Measurements from ENCODE around the gene FGF5. TPM values are rescaled to one million over a fixed set of nuclear protein-coding genes. Genes with fewer than 3 reads are reported as not detected.

FGF5 gene
- total RNA-seq, 1 donor from 2014 or later: not detected

GRCh38 chr4:80252953-80253352 is 13.5 kb upstream of the FGF5 start:
- ATAC-seq (no peak), DNase-seq (ENCODE audit: low spot score) (no peak)

- no peak for DNase-seq (ENCODE audit: low spot score)
- ATAC-seq: no peak
These were observed 13.0 kb upstream of the FGF5 start for GRCh38 chr4:80253510-80253909.

DNA sequence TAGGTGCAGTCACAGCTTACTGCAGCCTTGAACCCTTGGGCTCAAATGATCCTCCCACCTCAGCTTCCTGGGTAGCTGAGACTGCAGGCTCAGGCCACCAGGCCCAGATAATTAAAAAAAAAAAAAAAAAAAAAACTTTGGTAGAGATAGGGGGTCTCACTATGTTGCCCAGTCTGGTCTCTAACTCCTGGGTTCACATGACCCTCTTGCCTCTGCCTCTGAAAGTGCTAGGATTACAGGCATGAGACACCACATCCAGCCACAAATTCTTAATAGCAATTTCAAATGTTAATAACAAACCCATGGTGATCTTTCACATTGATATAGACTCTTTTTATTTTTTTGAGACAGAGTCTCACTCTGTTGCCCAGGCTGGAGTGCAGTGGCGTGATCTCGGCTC is 12.3 kb upstream of the FGF5 start:
- ATAC-seq (no peak), DNase-seq (ENCODE audit: low spot score) (no peak)

DNA sequence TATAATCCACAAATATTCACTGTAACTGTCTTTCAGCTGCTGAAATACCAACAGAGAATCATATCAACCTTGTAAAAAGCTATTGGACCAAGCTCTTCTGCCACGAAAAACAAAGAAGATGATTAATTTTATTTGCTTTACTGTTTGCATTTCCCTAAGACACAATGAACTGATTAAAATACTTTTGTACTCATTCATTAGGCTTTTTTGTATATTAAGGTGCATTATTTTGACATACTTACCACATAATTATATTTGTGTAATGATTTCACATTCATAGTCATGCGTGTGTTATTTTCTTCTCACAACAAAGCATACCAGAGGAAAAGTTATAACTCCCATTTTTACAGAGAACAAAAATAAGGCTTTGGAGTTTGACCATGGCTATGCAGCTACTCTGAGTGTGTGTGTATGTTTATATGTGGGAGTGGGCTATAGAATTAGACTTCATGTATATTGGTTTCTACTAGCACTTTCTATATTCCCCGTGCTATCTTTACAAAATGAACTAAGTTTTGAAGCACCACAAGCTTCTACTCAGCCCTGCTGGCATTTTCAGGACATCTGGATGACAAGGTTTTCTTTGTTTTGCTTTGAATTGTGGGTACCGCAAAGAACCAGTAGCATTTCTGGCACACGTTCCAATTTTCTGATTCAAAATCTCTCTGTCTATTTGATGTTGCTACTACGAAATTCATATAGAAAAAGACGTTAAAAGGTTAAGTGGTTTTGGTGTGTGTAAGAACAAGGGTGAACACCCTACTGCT is 11.0 kb upstream of the FGF5 start:
- DNase-seq (ENCODE audit: low spot score) (no peak), ATAC-seq (no peak)

DNA sequence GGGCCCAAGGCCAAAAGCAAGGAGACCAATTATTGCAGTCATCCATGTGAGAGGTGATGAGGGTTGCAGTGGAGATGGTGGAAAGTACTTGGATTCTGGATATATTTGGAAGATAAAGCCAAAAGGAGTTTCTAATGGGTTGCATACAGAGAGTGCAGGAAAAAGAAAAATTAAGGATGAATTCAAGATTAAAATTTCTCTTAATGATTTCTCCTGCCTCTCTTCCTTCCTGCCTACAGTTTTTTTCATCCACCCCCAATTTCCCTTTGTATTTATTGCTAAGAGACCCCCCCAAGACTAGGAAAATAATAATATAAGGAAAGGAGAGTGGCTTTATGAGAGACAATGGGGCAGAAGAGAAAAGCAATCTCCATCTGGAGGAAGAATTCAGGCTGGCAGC is 8.6 kb upstream of the FGF5 start:
- DNase-seq (ENCODE audit: low spot score) (no peak), ATAC-seq (no peak)

DNA sequence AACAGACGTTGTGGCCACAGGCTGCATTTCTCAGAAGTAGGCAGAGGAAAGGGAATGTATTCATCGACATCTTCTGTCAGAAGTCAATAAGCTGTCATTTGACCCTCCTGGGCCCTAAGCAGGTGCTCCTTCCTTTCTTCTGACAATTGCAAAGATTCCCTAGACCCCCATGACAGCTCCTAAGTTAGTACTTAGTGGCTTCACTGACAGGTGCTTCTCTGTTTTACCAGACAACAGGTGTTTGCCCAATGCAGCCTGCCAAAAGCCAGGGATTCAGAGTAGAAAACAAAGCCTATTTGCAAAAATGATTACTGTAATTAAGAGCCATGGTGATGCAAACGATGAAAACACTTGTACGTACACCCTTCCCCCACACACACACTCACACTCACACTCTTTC is 7.5 kb upstream of the FGF5 start:
- ATAC-seq (no peak), DNase-seq (ENCODE audit: low spot score) (no peak)

- ATAC-seq: no peak
- no peak for DNase-seq (ENCODE audit: low spot score)
These were observed 6.6 kb upstream of the FGF5 start for GRCh38 chr4:80259817-80260216.

DNA sequence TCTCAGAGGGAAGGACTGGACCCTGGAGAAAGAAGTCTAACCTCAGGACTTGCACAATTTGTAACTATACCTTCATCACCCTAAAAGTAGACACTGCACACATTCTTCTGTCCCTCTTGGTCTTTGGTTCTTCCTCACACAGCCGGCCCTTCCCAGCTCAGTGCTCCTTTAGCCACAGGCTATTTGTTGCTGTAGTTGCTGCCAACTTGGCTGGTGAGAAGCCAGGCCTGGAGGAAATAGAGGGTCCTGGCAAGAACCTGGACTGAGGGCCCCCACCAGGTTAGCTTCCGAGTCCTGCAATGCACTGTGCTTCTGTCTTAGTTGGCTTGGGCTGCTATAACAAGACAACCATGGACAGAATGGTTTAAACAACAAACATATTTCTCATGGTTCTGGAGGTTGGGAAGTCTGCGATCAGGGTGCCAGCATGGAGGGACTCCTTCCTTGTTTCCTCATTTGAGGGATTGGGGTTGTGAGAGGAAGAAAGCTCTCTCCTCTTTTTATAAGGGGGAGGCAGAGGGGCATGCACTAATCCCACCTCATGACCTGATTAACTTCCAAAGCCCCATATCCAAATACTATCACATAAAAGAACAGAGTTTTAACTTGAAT is 4.4 kb upstream of the FGF5 start:
- DNase-seq (ENCODE audit: low spot score): no peak
- ATAC-seq: no peak

GRCh38 chr4:80263541-80264351 is 2.7 kb upstream of the FGF5 start:
- no peak for ATAC-seq
- no peak for DNase-seq (ENCODE audit: low spot score)

DNA sequence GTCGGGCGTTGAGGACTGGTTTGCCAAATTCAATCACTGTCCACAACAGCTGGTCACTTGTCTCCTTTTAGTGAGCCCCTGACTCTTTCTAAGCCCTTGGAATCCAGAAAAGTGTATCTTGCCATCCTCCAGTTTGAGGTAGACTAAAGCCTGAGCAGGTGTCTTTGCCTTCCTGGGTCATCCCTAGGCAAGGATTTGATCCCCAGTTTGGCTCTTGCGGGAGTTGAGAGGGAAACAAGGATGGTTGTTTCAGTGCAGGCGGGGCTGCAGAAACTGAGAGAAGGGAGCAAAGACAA is 2.2 kb upstream of the FGF5 start:
- ATAC-seq (no peak), DNase-seq (ENCODE audit: low spot score) (no peak)

DNA sequence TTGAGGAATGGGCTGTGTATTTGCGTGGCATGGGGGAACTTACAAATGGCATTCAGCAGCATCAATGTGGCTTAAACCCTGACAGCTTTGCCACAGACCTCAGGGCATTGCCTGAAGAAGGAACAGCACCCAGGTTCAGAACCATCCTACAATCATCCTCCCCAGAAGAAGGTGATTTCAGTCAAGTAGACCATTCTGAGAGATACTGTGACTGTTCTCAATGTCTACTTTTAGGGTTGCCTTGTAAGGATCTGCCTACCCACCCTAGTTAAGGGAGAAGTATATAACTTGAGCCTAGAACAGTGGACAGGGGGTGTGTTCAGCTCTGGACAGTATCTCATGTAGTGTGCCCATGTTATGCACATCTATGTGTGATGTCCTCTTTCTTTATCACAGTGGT is 1.6 kb upstream of the FGF5 start:
- DNase-seq (ENCODE audit: low spot score) (no peak), ATAC-seq (no peak)

DNA sequence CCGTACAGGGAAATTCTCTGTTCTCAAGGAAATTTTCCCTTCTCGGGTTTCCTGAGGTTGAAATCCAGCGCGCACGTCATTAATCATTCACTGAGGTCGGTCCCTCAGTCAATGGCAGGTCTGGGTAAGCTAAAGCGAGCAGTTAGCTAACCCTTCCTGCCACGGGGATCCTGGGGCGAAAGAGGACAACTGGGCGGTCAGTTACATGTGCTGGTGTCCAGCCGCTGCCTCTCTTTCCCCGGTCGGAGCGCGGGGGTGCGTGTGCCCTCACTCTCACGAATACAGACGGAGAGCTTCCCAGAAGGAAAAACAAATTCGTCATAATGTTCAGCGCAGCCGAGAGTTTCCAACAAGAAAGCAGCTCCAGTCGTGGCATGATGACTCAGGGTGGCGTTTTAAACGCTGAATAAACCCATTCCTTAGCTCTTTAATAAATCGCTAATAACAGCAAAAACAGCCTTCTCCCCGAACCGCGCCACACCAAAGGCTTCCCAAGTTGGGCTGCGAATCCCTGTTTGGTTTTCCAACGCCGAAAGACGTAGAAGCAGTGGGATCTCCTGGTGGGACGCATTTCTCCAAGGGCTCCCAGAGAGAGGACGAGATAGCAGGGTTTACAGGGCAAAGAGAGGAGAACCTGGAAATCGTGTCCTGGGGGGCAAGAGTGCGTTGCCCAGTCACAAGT is 752 bp upstream of the FGF5 start:
- DNase-seq (ENCODE audit: low spot score) (no peak), ATAC-seq (peak; percentile 42)

DNA sequence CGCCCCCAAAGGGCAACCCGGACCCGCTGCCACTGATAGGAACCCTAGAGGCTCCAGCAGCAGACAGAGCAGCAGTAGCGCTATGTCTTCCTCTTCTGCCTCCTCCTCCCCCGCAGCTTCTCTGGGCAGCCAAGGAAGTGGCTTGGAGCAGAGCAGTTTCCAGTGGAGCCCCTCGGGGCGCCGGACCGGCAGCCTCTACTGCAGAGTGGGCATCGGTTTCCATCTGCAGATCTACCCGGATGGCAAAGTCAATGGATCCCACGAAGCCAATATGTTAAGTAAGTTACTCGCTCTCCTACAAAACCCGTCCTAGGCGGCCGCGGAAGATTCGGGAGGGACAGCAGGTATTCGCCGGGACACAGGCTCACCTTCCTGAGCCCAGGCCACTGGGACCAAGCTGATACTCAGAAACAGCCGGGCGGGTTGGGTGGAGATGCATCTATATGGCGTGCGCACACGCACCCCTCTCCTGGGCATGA is 477 bp downstream of the FGF5 start:
- ATAC-seq (no peak), DNase-seq (ENCODE audit: low spot score) (no peak)

GRCh38 chr4:80268081-80268823 is 1.8 kb downstream of the FGF5 start:
- ATAC-seq: no peak

DNA sequence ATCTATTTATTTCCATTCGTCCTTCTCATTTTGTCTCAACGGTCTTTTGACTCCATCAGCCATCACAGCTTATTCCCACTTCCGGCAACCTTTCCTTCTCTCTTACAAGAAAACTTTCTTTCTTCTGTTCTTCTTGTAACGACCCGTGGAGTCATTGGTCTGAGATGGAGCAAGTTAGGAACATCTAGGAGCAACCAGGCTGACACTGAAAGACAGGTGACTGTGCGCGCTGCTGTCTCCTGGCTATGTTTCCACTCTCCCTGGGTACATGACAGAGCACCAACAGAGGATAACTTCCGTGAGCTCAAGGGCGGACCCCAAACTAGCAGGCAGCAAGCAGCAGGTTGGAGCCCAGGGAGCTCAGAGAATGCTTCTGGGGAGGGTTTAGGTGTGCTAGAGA is 2.5 kb downstream of the FGF5 start:
- no peak for ATAC-seq

More at GRCh38 chr4:80268081-80268823, 1.8 kb downstream of the FGF5 start:
- no peak for DNase-seq (ENCODE audit: low spot score)

DNA sequence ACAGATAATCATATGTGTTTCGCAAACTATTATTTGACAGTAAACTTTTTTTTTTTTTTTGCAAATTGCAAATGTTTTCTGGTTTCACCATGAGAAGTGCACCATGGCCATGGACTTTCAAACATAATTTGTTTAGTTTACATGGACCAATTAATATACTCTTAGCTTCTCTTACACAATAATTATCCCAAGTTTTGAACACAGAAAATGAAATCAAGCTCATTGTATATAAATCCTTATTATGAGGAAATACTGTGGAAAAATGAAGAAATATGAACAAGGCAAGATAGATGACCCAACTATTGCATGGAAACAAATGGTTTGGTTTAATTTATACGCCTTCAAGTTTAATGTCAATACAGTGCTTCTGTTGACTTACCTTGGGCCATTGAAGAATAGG is 3.9 kb downstream of the FGF5 start:
- no peak for ATAC-seq
- no peak for DNase-seq (ENCODE audit: low spot score)

More for the DNA sequence above, 2.5 kb downstream of the FGF5 start:
- DNase-seq (ENCODE audit: low spot score): no peak

- DNase-seq (ENCODE audit: low spot score) (no peak), ATAC-seq (no peak)
These were observed 4.4 kb downstream of the FGF5 start for GRCh38 chr4:80270868-80271267.

DNA sequence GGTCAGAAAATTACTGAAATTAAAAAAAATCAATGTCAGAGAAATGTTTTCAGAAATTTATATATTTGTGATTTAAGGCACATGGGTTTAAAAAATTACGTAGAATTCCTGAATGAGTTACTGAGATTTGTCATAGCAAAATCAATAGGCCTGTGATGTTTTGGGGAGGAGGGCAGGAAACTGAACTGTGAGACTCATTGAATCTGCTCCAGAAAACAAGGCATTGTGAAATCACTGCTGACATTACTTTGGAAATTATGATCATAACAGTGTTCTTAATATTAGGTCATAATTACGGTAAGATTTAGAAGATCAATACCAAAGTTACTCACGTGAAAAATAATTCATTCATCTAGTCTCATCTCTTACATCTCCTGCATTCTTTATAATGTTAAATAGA is 5.3 kb downstream of the FGF5 start:
- no peak for DNase-seq (ENCODE audit: low spot score)
- ATAC-seq: no peak

DNA sequence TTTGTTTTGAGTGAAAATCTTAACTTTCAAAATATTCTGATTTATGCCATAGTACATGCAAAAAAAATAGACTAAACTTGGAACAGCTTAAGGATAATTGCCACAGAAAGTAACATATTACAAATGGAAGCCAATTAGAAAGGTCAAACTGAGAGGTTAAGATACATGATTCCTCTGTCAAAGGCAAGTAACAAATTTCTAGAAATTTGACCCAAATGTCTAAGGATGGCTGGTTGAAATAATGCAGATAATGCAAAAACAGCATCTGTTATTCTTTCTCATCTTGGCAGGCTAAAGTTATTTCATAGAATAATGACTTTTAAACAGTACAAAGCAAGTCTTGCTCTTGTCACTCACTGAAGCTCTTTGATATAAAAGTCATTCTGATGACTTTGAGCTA is 10.5 kb downstream of the FGF5 start:
- DNase-seq (ENCODE audit: low spot score) (no peak), ATAC-seq (no peak)

DNA sequence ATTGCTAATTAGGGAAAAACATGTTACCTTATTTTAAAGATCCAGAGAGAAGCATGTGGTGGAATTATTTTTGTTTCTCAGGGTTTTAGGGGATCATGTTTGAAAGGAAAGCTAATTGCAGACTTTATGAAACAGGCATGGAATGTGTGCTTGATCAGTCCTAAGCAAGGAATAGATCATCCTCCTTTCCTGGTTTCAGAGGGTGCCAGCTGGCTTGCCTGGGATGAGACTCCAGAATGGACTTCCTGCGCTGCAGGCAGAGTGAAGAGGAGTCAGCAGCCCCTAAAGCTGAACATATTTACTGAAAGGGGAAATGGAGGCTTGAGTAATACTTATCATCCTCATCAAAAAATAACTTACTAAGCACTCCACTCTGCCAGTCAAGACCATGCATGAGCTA is 13.3 kb downstream of the FGF5 start:
- ATAC-seq (no peak), DNase-seq (ENCODE audit: low spot score) (no peak)

- no peak for ATAC-seq
- no peak for DNase-seq (ENCODE audit: low spot score)
These were observed 20.0 kb downstream of the FGF5 start for GRCh38 chr4:80286451-80286850.
